Fibroblast of the conjunctiva (primary cell): ENCODE measurements around the gene GALNT2.

Experiments
- DNase-seq: peaks from one replicate; pipeline ENCODE4 v3.0.0-alpha.2; 2010; ENCODE audit warnings: low read depth

Gene GALNT2

DNA sequence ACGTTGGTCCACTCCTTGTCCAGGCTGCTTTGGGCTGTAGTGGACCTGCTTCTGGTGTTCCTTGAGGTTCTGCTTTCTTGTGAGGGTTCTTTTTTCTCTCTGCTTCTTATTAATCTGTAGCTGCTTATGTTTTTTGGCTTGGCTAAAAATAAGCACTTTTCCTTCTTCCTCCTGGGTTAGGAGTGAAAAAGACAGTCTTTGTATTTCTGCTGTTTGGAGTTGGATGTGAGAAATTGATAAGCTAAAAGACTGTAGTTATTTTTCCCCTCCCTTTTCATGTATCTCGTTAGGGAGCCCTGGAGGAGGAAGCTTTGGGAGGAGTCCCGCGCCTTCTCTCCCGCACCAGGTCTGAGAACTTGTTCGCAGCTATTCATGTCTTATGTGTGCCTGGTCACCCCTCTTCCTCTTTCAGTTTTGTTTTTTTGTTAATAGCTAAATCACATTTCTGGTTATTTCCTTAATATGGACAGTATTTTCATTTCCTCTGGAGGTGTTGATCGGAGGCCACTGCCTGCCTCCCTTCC lies 79.0 kb downstream of the GALNT2 start:
- DNase-seq, result no peak

- no peak for DNase-seq
These were observed 79.7 kb downstream of the GALNT2 start for GRCh38 chr1:230146709-230147108.

DNA sequence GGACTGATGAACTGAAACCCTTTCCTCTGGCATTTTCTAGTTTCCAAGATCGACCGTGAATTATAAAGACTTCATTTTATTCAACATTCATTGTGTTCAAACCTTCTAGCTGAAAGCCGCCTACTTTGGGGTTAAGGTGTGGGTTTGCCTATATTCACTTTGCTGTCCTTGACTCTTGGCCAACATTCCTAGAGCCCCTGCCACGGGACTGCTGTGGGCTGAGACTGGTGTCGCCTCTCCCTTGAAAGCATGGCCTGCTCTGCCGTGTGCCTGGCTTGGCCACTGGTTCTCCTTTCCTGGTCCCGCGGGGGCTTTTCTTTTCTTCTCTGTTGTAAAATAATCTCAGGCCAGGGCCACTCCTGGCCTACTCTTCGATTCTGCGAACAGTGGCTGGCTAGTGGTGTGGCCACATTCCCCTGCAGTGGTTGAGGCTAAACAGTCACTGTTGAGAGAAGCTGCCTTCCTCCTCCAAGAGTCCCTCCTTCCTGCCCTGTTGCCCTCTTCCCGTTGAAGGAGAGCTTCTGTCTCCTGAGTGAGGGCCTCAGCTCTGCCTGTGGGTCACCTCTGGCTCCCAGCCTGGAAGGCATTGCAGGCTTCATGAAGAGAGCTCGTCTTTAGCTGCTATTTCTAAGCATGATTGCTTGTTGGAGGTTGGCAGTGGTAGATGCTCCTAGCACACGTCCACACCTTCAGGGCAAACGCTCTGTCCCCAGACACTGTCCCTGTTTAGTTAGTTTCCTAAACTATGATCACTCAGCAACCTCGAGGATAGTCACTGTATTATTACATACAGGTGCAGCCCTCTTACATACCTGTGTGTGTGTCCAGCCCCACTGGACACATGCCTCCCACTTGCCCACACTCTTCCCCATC lies 80.5 kb downstream of the GALNT2 start:
- no peak for DNase-seq

DNA sequence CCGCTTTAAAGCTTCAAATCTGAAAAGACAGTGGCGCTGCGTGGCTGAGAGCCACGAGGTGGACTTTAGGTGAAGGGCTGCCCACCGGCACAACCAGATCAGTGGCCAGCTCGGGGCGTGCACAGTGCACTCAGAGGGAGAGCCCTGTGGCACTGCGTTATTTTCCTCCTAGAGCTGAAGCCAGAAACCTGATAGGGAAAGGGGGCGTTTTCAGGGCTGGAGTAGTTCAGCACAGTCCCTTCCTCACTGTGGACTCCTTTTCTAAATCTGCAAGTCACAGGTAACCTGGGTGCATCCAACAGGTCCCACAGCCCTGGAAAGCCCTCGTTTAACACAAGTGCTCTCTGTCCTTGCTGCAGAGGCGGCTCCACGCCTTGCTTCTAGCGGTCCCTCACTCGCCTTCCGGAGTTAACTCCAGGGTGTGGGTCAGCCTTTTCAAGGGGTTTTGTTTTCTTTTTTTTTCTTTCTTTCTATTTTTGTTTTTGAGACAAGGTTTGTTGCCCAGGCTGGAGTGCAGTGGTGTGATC lies 81.2 kb downstream of the GALNT2 start:
- no peak for DNase-seq

- DNase-seq, result no peak
These were observed 81.9 kb downstream of the GALNT2 start for GRCh38 chr1:230148768-230149469.

- no peak for DNase-seq
These were observed 82.9 kb downstream of the GALNT2 start for GRCh38 chr1:230149751-230150584.

GRCh38 chr1:230150615-230151014 lies 83.6 kb downstream of the GALNT2 start:
- no peak for DNase-seq

GRCh38 chr1:230151924-230152468 lies 85.0 kb downstream of the GALNT2 start:
- DNase-seq, result no peak

- no peak for DNase-seq
These were observed 86.0 kb downstream of the GALNT2 start for GRCh38 chr1:230152999-230153398.

DNA sequence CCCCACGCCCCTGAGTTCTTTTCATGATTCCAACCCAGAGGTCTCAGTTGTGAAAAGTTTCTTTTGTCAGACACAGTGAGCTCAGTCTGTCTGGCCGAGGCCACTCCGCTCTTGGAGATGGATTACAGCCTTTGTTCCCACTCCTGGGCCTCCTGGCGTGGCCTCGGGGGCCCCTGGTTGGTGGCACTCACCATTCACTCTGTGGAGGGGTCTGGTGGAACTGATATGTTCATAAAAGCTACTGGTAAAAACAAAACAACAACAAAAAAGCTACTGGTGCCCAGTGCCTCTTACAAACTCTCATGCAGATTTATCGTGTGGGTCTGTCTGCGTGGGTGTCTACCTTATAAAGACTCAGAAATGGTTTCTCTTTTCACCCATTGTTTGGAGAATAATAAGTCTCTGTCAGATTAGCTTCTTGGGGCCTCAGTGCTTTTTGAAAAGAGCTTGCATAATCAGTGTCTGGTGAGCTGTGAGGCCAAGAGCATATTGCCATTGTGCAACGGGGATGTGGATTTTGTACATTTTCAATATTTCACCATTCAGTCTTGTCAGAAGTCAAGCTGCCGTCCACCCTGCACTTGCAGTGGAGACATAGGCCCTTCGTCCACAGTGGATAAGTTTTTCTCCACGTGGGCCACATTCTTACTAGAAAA lies 86.7 kb downstream of the GALNT2 start:
- DNase-seq, result peak; percentile 52

DNA sequence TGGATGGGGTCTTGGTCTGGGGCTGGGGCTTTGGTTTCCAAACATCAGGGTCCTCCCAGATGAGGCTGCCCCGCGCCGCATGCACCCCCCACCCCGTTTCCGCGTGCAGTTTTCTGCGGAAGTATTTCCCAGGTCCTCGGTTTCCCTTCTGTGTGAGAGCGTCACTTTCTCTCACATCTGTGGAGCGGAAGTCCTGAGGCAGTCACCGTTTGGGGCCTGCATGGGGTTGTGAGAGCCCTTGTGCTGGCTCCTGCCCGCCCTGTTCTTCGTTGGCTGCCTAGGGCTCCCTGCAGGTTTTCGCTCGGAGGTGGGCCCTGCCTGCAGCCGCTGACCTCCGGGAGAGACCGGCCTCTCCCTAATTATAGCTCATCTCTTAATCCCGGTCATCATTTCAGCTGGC lies 88.0 kb downstream of the GALNT2 start:
- DNase-seq, result no peak

DNA sequence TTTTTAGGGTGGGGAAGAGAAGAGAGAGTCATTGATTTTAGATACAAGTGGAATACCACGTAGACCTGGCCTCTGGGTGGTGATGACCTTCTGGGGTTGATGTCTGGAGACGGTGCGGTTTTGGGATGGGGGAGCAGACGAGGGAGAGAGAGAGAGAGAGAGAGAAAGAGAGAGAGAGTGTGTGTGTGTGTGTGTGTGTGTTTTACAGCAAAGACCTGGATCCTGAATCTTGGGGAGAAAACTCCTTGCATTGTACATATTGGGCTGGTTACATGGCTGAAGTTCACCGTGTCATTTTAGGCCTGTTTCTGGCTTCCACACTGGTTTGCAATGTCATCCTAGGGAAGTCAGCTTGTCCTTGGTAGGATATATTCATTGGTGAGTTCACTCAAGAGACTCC lies 89.0 kb downstream of the GALNT2 start:
- no peak for DNase-seq

DNA sequence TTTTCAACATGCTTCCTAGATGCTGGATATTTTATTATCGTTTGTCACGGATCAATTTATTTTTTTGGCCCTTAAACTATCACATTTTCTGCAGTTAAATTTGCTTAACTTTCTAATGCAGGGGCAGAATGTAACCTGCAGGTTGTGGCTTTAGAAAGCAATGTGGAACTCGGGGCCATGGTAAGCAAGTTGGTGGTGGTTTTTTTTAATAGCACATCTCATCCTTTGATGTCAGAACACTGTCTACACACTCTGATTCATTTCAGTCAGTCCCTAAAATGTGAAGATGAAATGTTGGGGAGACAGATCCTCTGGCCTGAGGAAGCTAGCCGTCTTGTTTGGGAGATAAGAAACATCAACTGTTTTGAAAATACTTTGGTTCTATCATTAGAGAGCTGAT lies 89.5 kb downstream of the GALNT2 start:
- DNase-seq, result no peak

DNA sequence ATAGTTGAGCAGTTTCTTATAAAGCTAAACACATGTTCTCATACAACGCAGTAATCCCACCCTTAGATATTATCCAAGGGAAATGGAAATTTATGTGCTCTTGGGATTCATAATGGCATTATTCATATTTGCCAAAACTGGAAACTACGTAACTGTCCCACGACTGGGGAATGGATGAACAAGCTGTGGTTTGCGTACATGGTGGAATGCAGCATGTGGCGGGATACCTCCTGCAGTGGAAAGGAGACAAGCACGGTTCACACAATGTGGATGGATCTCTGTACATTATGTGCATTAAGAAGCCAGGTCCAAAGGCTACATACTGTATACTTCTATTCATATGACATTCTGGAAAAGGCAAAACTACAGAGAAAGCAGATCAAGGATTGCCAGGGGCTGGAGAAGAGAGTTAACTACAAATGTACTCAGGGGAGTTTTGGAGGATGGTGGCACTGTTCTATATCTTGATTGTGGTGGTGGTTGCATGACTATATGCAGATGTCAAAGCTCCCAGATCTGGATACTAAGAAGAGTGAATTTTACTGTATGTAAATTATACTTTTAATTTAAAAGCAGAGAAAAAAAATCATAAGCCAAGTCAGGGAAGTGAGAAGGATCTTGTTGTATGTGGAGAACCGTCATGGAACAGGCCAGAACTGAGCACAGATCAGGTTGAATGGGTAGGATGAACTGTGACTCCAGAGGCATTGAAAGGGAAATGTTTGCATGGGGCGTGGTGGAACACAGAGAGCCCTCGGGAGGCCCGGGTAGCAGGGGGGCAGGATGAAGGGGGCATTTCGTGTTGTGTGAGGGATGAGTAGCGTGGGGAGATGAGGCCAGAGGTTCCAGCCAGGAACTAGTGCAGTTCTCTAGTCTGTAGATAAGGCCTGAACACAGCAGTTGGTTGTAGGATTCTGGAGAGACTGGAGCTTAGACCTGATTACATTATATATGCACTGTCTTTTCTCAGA lies 90.7 kb downstream of the GALNT2 start:
- no peak for DNase-seq

DNA sequence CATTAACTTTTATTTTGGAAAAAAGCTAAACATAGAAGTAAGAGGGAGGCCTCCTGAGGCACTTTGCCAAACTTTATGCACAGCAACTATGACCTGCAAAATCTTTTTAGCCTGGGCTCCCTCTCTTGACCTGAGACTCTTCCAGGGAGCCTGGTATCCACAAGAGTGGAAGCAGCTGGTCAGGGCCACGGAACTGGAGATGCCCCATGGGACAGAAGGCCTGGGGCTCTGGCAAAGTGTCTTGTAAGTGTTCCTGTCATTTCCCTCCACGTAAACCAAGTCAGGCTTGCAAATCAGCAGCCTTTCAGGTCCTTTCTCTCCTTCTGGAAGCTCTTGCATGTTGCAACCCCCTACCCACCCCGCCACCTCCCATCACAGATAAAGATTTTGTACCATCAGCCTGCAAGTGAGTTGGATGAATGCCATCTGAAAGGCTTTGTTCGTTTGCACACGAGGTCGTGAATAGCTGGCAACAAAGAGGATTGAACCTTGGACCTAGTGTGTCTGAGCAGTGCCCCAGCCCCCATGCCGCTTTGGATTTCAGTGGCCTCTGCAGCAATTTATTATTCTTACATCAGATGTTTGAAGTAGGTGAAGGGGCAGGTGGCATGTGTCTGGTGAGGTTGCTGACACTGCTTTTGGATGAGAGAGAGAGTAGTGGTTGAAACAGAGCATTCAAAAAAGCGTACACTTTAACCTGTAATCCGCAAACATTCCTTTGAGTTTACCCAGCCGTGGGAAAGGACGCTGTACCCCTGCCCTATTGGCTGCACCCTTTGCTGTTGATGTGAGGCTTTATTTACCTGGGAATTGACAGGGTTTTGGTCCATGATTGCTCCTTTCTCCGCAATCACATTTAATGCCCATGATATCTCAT lies 91.6 kb downstream of the GALNT2 start:
- DNase-seq, result no peak

DNA sequence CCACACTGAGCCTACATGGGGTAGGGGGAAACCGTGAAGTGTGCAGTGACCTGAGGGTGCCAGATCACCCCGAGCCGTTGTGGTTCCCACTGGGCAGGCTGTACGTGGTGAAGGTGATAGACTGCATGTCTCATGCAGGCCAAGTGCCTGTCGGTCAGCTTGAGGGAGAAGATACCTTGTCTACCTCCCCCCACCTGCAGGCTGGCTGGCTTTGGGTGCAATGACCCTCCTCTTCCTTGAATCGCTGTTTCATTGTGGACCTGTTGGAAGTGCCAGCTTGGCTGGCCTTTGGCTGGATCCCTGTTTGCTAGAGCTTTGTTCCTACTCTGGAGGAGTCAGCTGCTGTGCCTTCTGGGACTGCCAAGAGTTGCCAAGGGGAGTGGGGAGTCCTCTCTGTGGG lies 92.5 kb downstream of the GALNT2 start:
- DNase-seq, result no peak

- no peak for DNase-seq
These were observed 94.1 kb downstream of the GALNT2 start for GRCh38 chr1:230160957-230161771.

DNA sequence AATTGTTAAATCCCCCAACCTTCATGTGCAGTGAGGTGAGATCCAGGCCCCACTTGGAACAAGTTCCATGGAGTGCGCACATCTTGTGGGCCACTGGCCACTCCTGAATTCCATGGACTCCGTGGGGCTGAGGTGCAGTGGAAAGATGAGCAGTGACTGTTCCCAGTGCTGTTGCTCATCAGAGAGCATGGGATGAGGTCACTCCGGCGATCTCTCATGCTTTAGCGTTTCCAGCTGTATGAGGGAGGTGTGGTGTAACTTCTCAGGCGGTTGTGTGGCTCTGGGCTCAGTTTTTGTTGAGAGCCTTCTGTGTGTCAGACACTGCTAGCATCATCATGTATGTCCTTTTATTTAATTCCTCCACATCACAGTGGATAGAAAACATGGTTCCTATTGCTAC lies 96.2 kb downstream of the GALNT2 start:
- peak; percentile 40 for DNase-seq
